Sigmoid colon (tissue), 4 donors: ENCODE data around the gene DAB2IP.

Experiments
- CTCF ChIP-seq, 4 experiments: fragments of 450-650 bp in 3 of 4; fragments of 200-600 bp in 1 of 4; IDR thresholded peaks; one replicate each; pipeline ENCODE4 v1.5.1; 2016 to 2019; ENCODE audit warnings: antibody characterized with exemption in 4 of 4, mild to moderate bottlenecking in 3 of 4, moderate library complexity in 2 of 4
- EP300 ChIP-seq, 4 donors: sonication (generic); formaldehyde crosslinking; IDR thresholded peaks; one replicate each; pipeline ENCODE4 v1.6.1; 2017; ENCODE audit warnings: antibody characterized with exemption in 4 of 4
- POLR2A ChIP-seq, 2 donors: fragments of 450-650 bp; IDR thresholded peaks; one replicate each; pipeline ENCODE4 v1.6.1; 2016; ENCODE audit warnings: antibody characterized with exemption in 2 of 2, mild to moderate bottlenecking in 2 of 2, moderate library complexity in 2 of 2
- POLR2AphosphoS5 ChIP-seq, 4 donors: sonication (generic); formaldehyde crosslinking; IDR thresholded peaks; one replicate each; pipeline ENCODE4 v1.6.1; 2017; ENCODE audit warnings: antibody characterized with exemption in 4 of 4

- TF ChIP-seq POLR2AphosphoS5 (IDR thresholded peaks at IDR 0.05) (peak in 3 of 4 donors; percentile 28 to 47 (median 35)), CTCF (IDR thresholded peaks at IDR 0.05) (peak in 3 of 4 experiments; percentile 9 to 17 (median 15)), EP300 (IDR thresholded peaks at IDR 0.05) (no peak), POLR2A (IDR thresholded peaks at IDR 0.05) (no peak)
These were observed 97.4 kb downstream of the DAB2IP start for GRCh38 chr9:121748727-121749423.
